ENCODE measurements around the gene PRKCA. TPM values are rescaled to one million over a fixed set of nuclear protein-coding genes. Genes with fewer than 3 reads are reported as not detected.

The PRKCA gene
- total RNA-seq, 1 experiment from 2014 or later, result 29.5 TPM

GRCh38 chr17:66687570-66688284, 385.3 kb downstream of the PRKCA start:
- Mint-ChIP-seq H3K9me3 (no peaks in the 10 kb centered on the region), H3K4me3 (no peak overlapping the region), H3K36me3 (no peaks in the 10 kb centered on the region), H3K27me3 (ENCODE audit: low read depth) (no peaks in the 10 kb centered on the region), H3K4me1 (peaks cover 15% of the 10 kb centered on the region), H3K27ac (no peak overlapping the region)
- POLR2A ChIA-PET, result no interaction called here
- ATAC-seq (no peak), DNase-seq (ENCODE audit: low spot score) (no peak)
- CTCF ChIA-PET, result interaction anchor here (1.4 kb wide), 1 partner anchor 14 kb away, joined by 3 read pairs; no protein-coding TSS in a partner anchor
- TF ChIP-seq, protein P1, sequence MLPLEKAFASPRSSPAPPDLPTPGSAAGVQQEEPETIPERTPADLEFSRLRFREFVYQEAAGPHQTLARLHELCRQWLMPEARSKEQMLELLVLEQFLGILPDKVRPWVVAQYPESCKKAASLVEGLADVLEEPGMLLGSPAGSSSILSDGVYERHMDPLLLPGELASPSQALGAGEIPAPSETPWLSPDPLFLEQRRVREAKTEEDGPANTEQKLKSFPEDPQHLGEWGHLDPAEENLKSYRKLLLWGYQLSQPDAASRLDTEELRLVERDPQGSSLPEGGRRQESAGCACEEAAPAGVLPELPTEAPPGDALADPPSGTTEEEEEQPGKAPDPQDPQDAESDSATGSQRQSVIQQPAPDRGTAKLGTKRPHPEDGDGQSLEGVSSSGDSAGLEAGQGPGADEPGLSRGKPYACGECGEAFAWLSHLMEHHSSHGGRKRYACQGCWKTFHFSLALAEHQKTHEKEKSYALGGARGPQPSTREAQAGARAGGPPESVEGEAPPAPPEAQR (CRISPR knock-in tag; IDR thresholded peaks at IDR 0.05), result no peak
- no peak for TF ChIP-seq JUN (CRISPR knock-in tag; IDR thresholded peaks at IDR 0.05)
- TF ChIP-seq, protein P2, sequence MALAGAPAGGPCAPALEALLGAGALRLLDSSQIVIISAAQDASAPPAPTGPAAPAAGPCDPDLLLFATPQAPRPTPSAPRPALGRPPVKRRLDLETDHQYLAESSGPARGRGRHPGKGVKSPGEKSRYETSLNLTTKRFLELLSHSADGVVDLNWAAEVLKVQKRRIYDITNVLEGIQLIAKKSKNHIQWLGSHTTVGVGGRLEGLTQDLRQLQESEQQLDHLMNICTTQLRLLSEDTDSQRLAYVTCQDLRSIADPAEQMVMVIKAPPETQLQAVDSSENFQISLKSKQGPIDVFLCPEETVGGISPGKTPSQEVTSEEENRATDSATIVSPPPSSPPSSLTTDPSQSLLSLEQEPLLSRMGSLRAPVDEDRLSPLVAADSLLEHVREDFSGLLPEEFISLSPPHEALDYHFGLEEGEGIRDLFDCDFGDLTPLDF (CRISPR knock-in tag; IDR thresholded peaks at IDR 0.05), result no peak
- TF ChIP-seq MXD4 (CRISPR knock-in tag; IDR thresholded peaks at IDR 0.05; ENCODE audit: borderline replicate concordance), result no peak
- TF ChIP-seq TCF7 (CRISPR knock-in tag; IDR thresholded peaks at IDR 0.05; ENCODE audit: low read depth), result no peak
- TF ChIP-seq CREM (CRISPR knock-in tag; IDR thresholded peaks at IDR 0.05), result no peak
- TF ChIP-seq E2F4 (CRISPR knock-in tag; IDR thresholded peaks at IDR 0.05; ENCODE audit: borderline replicate concordance, low read depth), result no peak
- TF ChIP-seq TP53 (CRISPR knock-in tag; IDR thresholded peaks at IDR 0.05), result no peak
- TF ChIP-seq, protein P3, sequence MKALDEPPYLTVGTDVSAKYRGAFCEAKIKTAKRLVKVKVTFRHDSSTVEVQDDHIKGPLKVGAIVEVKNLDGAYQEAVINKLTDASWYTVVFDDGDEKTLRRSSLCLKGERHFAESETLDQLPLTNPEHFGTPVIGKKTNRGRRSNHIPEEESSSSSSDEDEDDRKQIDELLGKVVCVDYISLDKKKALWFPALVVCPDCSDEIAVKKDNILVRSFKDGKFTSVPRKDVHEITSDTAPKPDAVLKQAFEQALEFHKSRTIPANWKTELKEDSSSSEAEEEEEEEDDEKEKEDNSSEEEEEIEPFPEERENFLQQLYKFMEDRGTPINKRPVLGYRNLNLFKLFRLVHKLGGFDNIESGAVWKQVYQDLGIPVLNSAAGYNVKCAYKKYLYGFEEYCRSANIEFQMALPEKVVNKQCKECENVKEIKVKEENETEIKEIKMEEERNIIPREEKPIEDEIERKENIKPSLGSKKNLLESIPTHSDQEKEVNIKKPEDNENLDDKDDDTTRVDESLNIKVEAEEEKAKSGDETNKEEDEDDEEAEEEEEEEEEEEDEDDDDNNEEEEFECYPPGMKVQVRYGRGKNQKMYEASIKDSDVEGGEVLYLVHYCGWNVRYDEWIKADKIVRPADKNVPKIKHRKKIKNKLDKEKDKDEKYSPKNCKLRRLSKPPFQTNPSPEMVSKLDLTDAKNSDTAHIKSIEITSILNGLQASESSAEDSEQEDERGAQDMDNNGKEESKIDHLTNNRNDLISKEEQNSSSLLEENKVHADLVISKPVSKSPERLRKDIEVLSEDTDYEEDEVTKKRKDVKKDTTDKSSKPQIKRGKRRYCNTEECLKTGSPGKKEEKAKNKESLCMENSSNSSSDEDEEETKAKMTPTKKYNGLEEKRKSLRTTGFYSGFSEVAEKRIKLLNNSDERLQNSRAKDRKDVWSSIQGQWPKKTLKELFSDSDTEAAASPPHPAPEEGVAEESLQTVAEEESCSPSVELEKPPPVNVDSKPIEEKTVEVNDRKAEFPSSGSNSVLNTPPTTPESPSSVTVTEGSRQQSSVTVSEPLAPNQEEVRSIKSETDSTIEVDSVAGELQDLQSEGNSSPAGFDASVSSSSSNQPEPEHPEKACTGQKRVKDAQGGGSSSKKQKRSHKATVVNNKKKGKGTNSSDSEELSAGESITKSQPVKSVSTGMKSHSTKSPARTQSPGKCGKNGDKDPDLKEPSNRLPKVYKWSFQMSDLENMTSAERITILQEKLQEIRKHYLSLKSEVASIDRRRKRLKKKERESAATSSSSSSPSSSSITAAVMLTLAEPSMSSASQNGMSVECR (CRISPR knock-in tag; IDR thresholded peaks at IDR 0.05; ENCODE audit: borderline replicate concordance), result no peak
- no peak for TF ChIP-seq ATF1 (CRISPR knock-in tag; IDR thresholded peaks at IDR 0.05)
- no peak for TF ChIP-seq OVOL2 (CRISPR knock-in tag; IDR thresholded peaks at IDR 0.05; ENCODE audit: borderline replicate concordance)
- TF ChIP-seq, protein P4, sequence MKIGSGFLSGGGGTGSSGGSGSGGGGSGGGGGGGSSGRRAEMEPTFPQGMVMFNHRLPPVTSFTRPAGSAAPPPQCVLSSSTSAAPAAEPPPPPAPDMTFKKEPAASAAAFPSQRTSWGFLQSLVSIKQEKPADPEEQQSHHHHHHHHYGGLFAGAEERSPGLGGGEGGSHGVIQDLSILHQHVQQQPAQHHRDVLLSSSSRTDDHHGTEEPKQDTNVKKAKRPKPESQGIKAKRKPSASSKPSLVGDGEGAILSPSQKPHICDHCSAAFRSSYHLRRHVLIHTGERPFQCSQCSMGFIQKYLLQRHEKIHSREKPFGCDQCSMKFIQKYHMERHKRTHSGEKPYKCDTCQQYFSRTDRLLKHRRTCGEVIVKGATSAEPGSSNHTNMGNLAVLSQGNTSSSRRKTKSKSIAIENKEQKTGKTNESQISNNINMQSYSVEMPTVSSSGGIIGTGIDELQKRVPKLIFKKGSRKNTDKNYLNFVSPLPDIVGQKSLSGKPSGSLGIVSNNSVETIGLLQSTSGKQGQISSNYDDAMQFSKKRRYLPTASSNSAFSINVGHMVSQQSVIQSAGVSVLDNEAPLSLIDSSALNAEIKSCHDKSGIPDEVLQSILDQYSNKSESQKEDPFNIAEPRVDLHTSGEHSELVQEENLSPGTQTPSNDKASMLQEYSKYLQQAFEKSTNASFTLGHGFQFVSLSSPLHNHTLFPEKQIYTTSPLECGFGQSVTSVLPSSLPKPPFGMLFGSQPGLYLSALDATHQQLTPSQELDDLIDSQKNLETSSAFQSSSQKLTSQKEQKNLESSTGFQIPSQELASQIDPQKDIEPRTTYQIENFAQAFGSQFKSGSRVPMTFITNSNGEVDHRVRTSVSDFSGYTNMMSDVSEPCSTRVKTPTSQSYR (CRISPR knock-in tag; IDR thresholded peaks at IDR 0.05), result no peak
- no peak for TF ChIP-seq TEAD1 (CRISPR knock-in tag; IDR thresholded peaks at IDR 0.05)
- no peak for TF ChIP-seq CTCF (IDR thresholded peaks at IDR 0.05)
- TF ChIP-seq, protein P5, sequence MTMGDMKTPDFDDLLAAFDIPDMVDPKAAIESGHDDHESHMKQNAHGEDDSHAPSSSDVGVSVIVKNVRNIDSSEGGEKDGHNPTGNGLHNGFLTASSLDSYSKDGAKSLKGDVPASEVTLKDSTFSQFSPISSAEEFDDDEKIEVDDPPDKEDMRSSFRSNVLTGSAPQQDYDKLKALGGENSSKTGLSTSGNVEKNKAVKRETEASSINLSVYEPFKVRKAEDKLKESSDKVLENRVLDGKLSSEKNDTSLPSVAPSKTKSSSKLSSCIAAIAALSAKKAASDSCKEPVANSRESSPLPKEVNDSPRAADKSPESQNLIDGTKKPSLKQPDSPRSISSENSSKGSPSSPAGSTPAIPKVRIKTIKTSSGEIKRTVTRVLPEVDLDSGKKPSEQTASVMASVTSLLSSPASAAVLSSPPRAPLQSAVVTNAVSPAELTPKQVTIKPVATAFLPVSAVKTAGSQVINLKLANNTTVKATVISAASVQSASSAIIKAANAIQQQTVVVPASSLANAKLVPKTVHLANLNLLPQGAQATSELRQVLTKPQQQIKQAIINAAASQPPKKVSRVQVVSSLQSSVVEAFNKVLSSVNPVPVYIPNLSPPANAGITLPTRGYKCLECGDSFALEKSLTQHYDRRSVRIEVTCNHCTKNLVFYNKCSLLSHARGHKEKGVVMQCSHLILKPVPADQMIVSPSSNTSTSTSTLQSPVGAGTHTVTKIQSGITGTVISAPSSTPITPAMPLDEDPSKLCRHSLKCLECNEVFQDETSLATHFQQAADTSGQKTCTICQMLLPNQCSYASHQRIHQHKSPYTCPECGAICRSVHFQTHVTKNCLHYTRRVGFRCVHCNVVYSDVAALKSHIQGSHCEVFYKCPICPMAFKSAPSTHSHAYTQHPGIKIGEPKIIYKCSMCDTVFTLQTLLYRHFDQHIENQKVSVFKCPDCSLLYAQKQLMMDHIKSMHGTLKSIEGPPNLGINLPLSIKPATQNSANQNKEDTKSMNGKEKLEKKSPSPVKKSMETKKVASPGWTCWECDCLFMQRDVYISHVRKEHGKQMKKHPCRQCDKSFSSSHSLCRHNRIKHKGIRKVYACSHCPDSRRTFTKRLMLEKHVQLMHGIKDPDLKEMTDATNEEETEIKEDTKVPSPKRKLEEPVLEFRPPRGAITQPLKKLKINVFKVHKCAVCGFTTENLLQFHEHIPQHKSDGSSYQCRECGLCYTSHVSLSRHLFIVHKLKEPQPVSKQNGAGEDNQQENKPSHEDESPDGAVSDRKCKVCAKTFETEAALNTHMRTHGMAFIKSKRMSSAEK (CRISPR knock-in tag; IDR thresholded peaks at IDR 0.05; ENCODE audit: borderline replicate concordance), result no peak
- no peak for TF ChIP-seq ZNF671 (CRISPR knock-in tag; IDR thresholded peaks at IDR 0.05)
- no peak for TF ChIP-seq CDX4 (CRISPR knock-in tag; IDR thresholded peaks at IDR 0.05; ENCODE audit: borderline replicate concordance)

Measured in WTC11 (cell line).